Measurements from ENCODE around the gene MXRA7.
"Not testable (repeated sequence)": the region's sequence is repeated elsewhere in the genome, so short reads cannot be mapped to it uniquely, and the experiment has no call there.

MXRA7 gene

GRCh38 chr17:76700617-76701470 lies 9.9 kb downstream of the MXRA7 start:
- H3K4me3 ChIP-seq (ENCODE audit: low read depth, low read length), result peak overlapping the region; percentile 20
- peak; percentile 66 for DNase-seq (ENCODE audit: low read depth)

DNA sequence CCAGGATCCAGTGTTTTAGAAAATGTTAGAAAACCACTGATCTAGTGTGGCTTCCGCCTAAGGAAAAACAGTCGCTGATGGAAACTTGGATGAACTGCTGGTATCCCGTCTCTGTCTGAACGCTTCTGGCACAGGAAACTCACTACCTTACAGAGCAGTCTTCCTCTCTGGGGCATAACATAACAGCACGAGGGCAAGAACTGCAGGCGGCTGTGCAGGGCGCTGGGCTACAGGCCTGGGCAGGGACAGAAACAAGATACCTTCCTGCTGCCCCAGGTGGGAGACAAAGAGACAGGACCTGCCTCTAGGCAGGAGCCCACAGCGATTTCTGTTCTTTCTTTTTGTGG lies 10.5 kb downstream of the MXRA7 start:
- no peak overlapping the region for H3K4me3 ChIP-seq (ENCODE audit: low read depth, low read length)
- no peak for DNase-seq (ENCODE audit: low read depth)

- not testable (repeated sequence) for DNase-seq (ENCODE audit: low read depth); H3K4me3 ChIP-seq (ENCODE audit: low read depth, low read length)
Observed at GRCh38 chr17:76698466-76698977, 12.2 kb downstream of the MXRA7 start.

- no peak for DNase-seq (ENCODE audit: low read depth)
- no peak overlapping the region for H3K4me3 ChIP-seq (ENCODE audit: low read depth, low read length)
Observed at GRCh38 chr17:76697702-76698465, 12.9 kb downstream of the MXRA7 start.

GRCh38 chr17:76696763-76697701 lies 13.7 kb downstream of the MXRA7 start:
- H3K4me3 ChIP-seq (ENCODE audit: low read depth, low read length), result no peak overlapping the region

DNA sequence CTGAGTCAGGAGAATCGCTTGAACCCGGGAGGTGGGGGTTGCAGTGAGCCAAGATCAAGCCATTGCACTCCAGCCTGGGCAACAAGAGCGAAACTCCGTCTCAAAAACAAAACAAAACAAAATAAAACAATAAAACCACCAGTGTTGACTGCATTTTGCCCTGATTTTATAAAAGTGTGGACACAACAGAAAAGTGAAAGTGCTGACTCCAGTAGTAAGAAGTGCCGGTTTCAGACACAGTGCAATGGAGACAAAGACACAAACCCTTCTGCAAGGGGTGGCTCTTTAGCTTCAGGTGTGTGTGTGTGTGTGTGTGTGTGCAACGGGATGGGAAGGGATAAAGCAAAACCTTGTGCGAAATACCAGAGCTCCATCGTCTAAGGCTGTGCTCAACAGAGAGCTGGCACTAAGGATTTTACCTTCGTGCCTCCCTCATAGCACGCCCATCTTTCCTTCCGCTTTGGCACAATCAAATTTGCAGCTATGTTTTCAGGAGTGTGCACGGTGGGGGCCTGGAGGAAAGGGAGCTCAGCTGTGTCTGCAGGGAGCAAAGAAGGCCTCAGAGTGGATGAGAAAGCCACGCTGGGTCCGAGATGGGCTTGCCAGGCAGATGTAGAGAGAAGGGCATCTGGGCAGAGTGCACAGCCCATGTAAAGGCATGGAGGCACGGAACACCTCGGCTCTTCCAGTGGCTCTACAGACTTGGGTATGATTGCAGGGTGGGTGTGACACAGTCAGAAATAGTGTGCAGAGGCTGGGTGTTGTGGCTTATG lies 15.5 kb downstream of the MXRA7 start:
- H3K4me3 ChIP-seq (ENCODE audit: low read depth, low read length), result no peak overlapping the region
- no peak for DNase-seq (ENCODE audit: low read depth)

More at GRCh38 chr17:76696763-76697701, 13.7 kb downstream of the MXRA7 start:
- peak; percentile 49 for DNase-seq (ENCODE audit: low read depth)

- no peak for DNase-seq (ENCODE audit: low read depth)
Observed at GRCh38 chr17:76691379-76692191, 19.2 kb downstream of the MXRA7 start.

GRCh38 chr17:76690596-76691280 lies 20.0 kb downstream of the MXRA7 start:
- no peak for DNase-seq (ENCODE audit: low read depth)
- no peak overlapping the region for H3K4me3 ChIP-seq (ENCODE audit: low read depth, low read length)

More at GRCh38 chr17:76691379-76692191, 19.2 kb downstream of the MXRA7 start:
- no peak overlapping the region for H3K4me3 ChIP-seq (ENCODE audit: low read depth, low read length)

GRCh38 chr17:76689859-76690258 lies 20.9 kb downstream of the MXRA7 start:
- DNase-seq (ENCODE audit: low read depth), result no peak
- no peak overlapping the region for H3K4me3 ChIP-seq (ENCODE audit: low read depth, low read length)

GRCh38 chr17:76688165-76688622 lies 22.6 kb downstream of the MXRA7 start:
- H3K4me3 ChIP-seq (ENCODE audit: low read depth, low read length), result no peak overlapping the region
- no peak for DNase-seq (ENCODE audit: low read depth)

DNA sequence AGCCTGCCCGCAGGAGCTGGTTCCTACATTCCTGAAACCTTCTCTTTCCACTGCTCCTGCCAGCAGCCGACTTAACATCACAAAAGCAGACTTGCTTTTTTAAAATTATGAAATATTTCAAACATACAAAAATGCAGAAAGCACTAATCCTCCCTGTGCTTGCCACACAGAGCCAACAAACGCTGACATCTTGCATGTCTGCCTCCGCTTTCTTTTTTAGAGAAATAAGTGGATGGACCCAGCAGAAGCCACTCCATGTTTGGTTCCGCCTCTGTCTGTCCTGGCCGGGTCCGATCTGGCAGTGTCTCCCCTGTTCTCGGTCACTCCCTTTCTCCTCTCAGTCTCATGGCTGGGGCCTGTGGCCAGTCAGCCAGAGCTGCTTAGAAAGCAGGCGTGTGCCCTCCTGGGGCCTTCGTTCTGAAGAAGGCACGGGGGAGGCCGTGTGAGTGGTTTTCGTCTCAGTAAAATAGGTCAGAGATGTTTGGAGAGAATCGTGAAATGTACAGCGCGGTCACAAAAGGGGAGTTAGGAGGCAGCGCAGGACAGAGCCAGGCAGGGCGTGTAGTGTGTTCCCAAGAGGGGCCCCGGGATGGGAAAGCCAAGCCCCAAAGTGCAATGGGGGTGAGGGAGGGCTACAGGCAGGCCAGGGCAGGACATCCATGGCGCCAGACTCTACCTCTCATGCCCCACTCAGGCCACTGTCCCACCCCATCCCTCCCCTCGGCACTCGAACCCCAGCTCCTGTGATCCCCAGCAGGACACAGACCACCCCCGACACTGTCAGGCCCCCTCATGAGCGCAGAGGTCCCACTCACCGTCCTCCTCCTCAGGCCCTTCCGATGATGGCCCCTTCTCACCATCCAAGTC lies 23.2 kb downstream of the MXRA7 start:
- no peak overlapping the region for H3K4me3 ChIP-seq (ENCODE audit: low read depth, low read length)
- DNase-seq (ENCODE audit: low read depth), result no peak

DNA sequence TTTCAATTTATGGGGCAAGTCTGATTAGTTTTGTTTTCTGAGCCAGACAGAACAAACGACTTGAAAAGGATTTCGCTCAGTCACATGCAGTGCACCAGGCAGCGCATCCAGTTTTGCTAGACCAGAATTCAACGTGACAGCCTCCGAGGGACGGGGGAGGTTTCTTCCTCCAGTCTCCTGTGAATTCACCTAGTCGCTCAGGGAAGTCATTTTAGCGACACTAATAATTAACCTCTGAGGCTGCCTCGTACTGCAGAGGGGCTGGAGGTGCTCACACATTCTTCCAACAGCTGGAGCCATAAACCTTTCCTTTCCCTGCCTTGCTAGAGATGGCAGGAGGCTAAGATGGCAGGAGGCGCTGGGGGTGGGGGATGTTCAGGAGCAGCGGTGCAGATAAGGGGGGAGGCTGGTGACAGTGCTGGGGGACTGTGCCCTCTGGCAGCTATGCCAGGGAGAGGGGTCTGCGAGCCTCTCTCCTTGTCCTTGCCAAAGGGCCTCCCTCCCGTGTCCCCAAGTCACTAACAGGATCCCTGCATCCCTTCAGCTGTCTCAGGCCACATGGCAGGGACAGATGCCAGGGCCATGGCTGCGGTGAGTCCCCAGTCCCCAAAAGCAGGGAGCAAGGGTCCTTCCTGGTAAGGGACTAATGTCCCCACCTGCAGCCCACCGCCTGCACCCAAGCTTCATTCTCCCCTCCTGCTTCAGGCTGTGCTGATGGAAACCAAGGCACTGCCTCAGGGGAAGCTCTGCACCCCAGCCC lies 24.0 kb downstream of the MXRA7 start:
- DNase-seq (ENCODE audit: low read depth), result no peak
- no peak overlapping the region for H3K4me3 ChIP-seq (ENCODE audit: low read depth, low read length)

- H3K4me3 ChIP-seq (ENCODE audit: low read depth, low read length), result no peak overlapping the region
- no peak for DNase-seq (ENCODE audit: low read depth)
Observed at GRCh38 chr17:76685846-76686245, 24.9 kb downstream of the MXRA7 start.

DNA sequence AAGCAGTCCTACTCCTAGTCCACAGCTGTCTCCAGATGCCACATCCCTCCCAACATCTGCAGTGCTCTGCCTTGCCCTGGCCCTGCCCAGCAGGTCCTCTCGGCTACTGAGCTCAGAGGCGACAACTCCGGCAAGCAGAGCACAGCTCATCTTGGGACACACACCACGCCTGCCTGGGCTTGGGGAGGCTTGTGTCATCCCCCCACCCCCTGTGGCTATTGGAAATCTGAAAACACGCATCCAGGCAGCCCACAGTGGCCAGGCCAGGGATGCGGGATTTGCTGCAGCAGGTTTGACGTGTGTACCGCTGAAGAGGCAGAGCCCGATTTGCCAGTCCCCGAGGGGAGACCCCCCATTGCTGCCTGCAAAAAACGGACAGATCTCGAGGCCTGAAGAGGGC lies 25.4 kb downstream of the MXRA7 start:
- no peak overlapping the region for H3K4me3 ChIP-seq (ENCODE audit: low read depth, low read length)
- DNase-seq (ENCODE audit: low read depth), result no peak

- DNase-seq (ENCODE audit: low read depth), result no peak
- H3K4me3 ChIP-seq (ENCODE audit: low read depth, low read length), result no peak overlapping the region
Observed at GRCh38 chr17:76684756-76685155, 26.0 kb downstream of the MXRA7 start.
